IMR-90 (cell line): ENCODE results near the gene RNPEP. TPM values are rescaled to one million over a fixed set of nuclear protein-coding genes. Genes with fewer than 3 reads are reported as not detected.

Source experiments
- ATAC-seq: fragments of 200-7000 bp; cut with Tn5 transposase; 2 replicates; pipeline ENCODE4 v1.9.1; 2020; ENCODE audit warnings: low read depth, mild to moderate bottlenecking, moderate library complexity
- BruUV-seq: library from RNA; stranded (reverse); fragments of 400-500 nt; replicated peaks from 2 replicates; lab custom pipeline; 2021; lab: Mats Ljungman, UMichigan
- CTCF ChIA-PET: fragments of 300-600 bp; formaldehyde crosslinking; extraction: SDS; loops from one replicate; lab custom pipeline; 2021; ENCODE audit warnings: antibody characterized with exemption; lab: Yijun Ruan, JAX
- POLR2A ChIA-PET: fragments of 300-600 bp; sonication (Branson Sonifier 250); formaldehyde crosslinking; loops from one replicate; lab custom pipeline; 2022; ENCODE audit warnings: antibody characterized with exemption; ENCODE audit not compliant: unreplicated experiment; lab: Charles Lee
- DNase-seq: peaks from one replicate; pipeline ENCODE4 v3.0.0; 2013
- H2AFZ ChIP-seq: replicated peaks from 2 replicates; pipeline ENCODE3; 2013; ENCODE audit warnings: low read length, mild to moderate bottlenecking; ENCODE audit not compliant: poor library complexity
- H2AK5ac ChIP-seq: 2 replicates; pipeline ENCODE4 v1.6.1; 2013; ENCODE audit warnings: low read depth, low read length, inconsistent platforms
- H2AK9ac ChIP-seq: replicated peaks from 2 replicates; pipeline ENCODE3; 2013; ENCODE audit warnings: mild to moderate bottlenecking, low read depth, low read length, moderate library complexity; ENCODE audit not compliant: poor library complexity
- H2BK120ac ChIP-seq: 2 replicates; pipeline ENCODE4 v1.6.1; 2013; ENCODE audit warnings: low read depth, low read length, inconsistent platforms
- H2BK15ac ChIP-seq: 3 replicates; pipeline ENCODE4 v1.6.1; 2013; ENCODE audit warnings: low read depth, low read length, inconsistent platforms
- H2BK20ac ChIP-seq: 2 replicates; pipeline ENCODE4 v1.6.1; 2013; ENCODE audit warnings: low read depth, mild to moderate bottlenecking, inconsistent platforms, low read length, moderate library complexity
- H2BK5ac ChIP-seq: 2 replicates; pipeline ENCODE4 v1.6.1; 2013; ENCODE audit warnings: mild to moderate bottlenecking, low read depth, low read length, inconsistent platforms; ENCODE audit not compliant: poor library complexity, severe bottlenecking
- H3K14ac ChIP-seq: replicated peaks from 2 replicates; pipeline ENCODE4 v1.6.1; 2013; ENCODE audit warnings: low read depth, low read length, inconsistent platforms
- H3K18ac ChIP-seq: 2 replicates; pipeline ENCODE4 v1.6.1; 2013; ENCODE audit warnings: low read depth, low read length, control low read depth
- H3K23ac ChIP-seq: 2 replicates; pipeline ENCODE4 v1.6.1; 2013; ENCODE audit warnings: low read depth, low read length, inconsistent platforms
- H3K27ac ChIP-seq: 2 replicates; pipeline ENCODE4 v1.5.1; 2013; ENCODE audit warnings: mild to moderate bottlenecking, control low read depth, low read length; ENCODE audit not compliant: insufficient read depth
- H3K27me3 ChIP-seq: 2 replicates; pipeline ENCODE4 v1.6.1; 2013; ENCODE audit warnings: low read length; ENCODE audit not compliant: control insufficient read depth, insufficient read depth
- H3K36me3 ChIP-seq: 2 replicates; pipeline ENCODE4 v1.6.1; 2013; ENCODE audit warnings: low read length, mixed read lengths; ENCODE audit not compliant: control insufficient read depth, insufficient read depth
- H3K4ac ChIP-seq: 2 replicates; pipeline ENCODE4 v1.6.1; 2013; ENCODE audit warnings: low read depth, low read length, inconsistent platforms
- H3K4me1 ChIP-seq: 2 replicates; pipeline ENCODE4 v1.6.1; 2013; ENCODE audit warnings: low read length, mixed read lengths; ENCODE audit not compliant: control insufficient read depth, insufficient read depth
- H3K4me2 ChIP-seq: 2 replicates; pipeline ENCODE4 v1.6.1; 2013; ENCODE audit warnings: low read depth, mild to moderate bottlenecking, control low read depth, low read length, moderate library complexity
- H3K4me3 ChIP-seq: 2 replicates; pipeline ENCODE4 v1.5.1; 2013; ENCODE audit warnings: low read depth, mild to moderate bottlenecking, control low read depth, low read length, moderate library complexity; ENCODE audit not compliant: insufficient read depth
- H3K56ac ChIP-seq: 2 replicates; pipeline ENCODE4 v1.6.1; 2013; ENCODE audit warnings: low read length, inconsistent platforms; ENCODE audit not compliant: insufficient read depth; ENCODE audit errors: extremely low read depth
- H3K79me1 ChIP-seq, 2 experiments: 2 replicates each; pipeline ENCODE4 v1.6.1; 2013; ENCODE audit warnings: low read length in 2 of 2, inconsistent platforms in 1 of 2, low read depth in 1 of 2
- H3K9ac ChIP-seq: 2 replicates; pipeline ENCODE4 v1.6.1; 2013; ENCODE audit warnings: low read depth, low read length, control low read depth
- H3K9me1 ChIP-seq: 2 replicates; pipeline ENCODE4 v1.6.1; 2013; ENCODE audit warnings: low read length, inconsistent platforms; ENCODE audit not compliant: insufficient read depth
- H3K9me3 ChIP-seq: 2 replicates; pipeline ENCODE4 v1.6.1; 2013; ENCODE audit warnings: low read length; ENCODE audit not compliant: control insufficient read depth, insufficient read depth
- H4K20me1 ChIP-seq: 2 replicates; pipeline ENCODE4 v1.6.1; 2013; ENCODE audit warnings: low read length, inconsistent platforms; ENCODE audit not compliant: insufficient read depth
- H4K5ac ChIP-seq: 2 replicates; pipeline ENCODE4 v1.6.1; 2013; ENCODE audit warnings: mild to moderate bottlenecking, low read depth, low read length, control low read depth
- H4K8ac ChIP-seq, 2 experiments: 2 replicates each; pipeline ENCODE4 v1.6.1; 2013; ENCODE audit warnings: low read depth in 2 of 2, low read length in 2 of 2, control low read depth in 1 of 2, inconsistent platforms in 1 of 2
- H4K91ac ChIP-seq: 2 replicates; pipeline ENCODE4 v1.6.1; 2013; ENCODE audit warnings: low read depth, low read length, inconsistent platforms; ENCODE audit not compliant: insufficient read depth
- BHLHE40 ChIP-seq: fragments of 150-350 bp; IDR thresholded peaks from 2 replicates; pipeline ENCODE4 v1.6.1; 2016; ENCODE audit warnings: mild to moderate bottlenecking, low read depth, low read length
- CEBPB ChIP-seq: IDR thresholded peaks from 2 replicates; pipeline ENCODE4 v1.6.1; 2012; ENCODE audit warnings: low read depth, low read length, improper control_type of control experiment
- CHD1 ChIP-seq: IDR thresholded peaks from 2 replicates; pipeline ENCODE4 v1.6.1; 2012; ENCODE audit warnings: low read depth, low read length, improper control_type of control experiment
- CTCF ChIP-seq: conservative IDR thresholded peaks from 2 replicates; pipeline ENCODE4 v1.5.1; 2012; ENCODE audit warnings: mild to moderate bottlenecking, low read depth, low read length, improper control_type of control experiment
- ELK1 ChIP-seq: fragments of 150-350 bp; IDR thresholded peaks from 2 replicates; pipeline ENCODE4 v1.6.1; 2016; ENCODE audit warnings: low read depth, mild to moderate bottlenecking, low read length, moderate library complexity, borderline replicate concordance
- FOS ChIP-seq: fragments of 150-350 bp; IDR thresholded peaks from 2 replicates; pipeline ENCODE4 v1.6.1; 2016; ENCODE audit warnings: low read depth, low read length
- MAFK ChIP-seq: IDR thresholded peaks from 2 replicates; pipeline ENCODE4 v1.6.1; 2012; ENCODE audit warnings: low read depth, low read length, improper control_type of control experiment
- MAZ ChIP-seq: IDR thresholded peaks from 2 replicates; pipeline ENCODE4 v1.6.1; 2012; ENCODE audit warnings: low read depth, mild to moderate bottlenecking, low read length, improper control_type of control experiment, moderate library complexity, borderline replicate concordance
- POLR2A ChIP-seq: IDR thresholded peaks from 2 replicates; pipeline ENCODE4 v1.6.1; 2012; ENCODE audit warnings: mild to moderate bottlenecking, low read depth, low read length
- RAD21 ChIP-seq: IDR thresholded peaks from 2 replicates; pipeline ENCODE4 v1.6.1; 2012; ENCODE audit warnings: low read length, improper control_type of control experiment
- RCOR1 ChIP-seq: IDR thresholded peaks from 2 replicates; pipeline ENCODE4 v1.6.1; 2012; ENCODE audit warnings: mild to moderate bottlenecking, low read length, improper control_type of control experiment; ENCODE audit not compliant: insufficient replicate concordance
- WGBS, 2 experiments: methylation state at CpG; one replicate each; pipeline versions ENCODE4 v1.1.5 to v1.1.7; 2013; ENCODE audit warnings: missing lambda C conversion rate in 2 of 2; ENCODE audit not compliant: insufficient read length in 1 of 2; ENCODE audit errors: extremely low coverage in 2 of 2; 5-methylcytosine and 5-hydroxymethylcytosine counted together
- dilution Hi-C: fragments of 300-500 bp; cut with HindIII; formaldehyde crosslinking; loops from one replicate; pipeline ENCODE4 v1.14.3; 2018; ENCODE audit warnings: low sequenced_read_pairs; ENCODE audit not compliant: unreplicated experiment
- in situ Hi-C: fragments of 300-500 bp; cut with MboI; formaldehyde crosslinking; loops from 3 replicates; pipeline ENCODE4 v1.14.3; 2019; ENCODE audit warnings: low sequenced_read_pairs, inconsistent platforms, mixed read lengths
- intact Hi-C: fragments of 100-400 bp; cut with micrococcal nuclease; formaldehyde crosslinking; loops from 2 replicates; pipeline ENCODE4 v1.10.0; 2022
- polyA plus RNA-seq, 3 experiments: library from polyadenylated mRNA; depleted of rRNA; stranded (reverse); fragments of >200 nt; gene quantifications; 2 replicates each; pipeline ENCODE4 v1.2.3, GENCODE V29; 2012; ENCODE audit warnings: low replicate concordance in 1 of 3
- total RNA-seq: library from RNA; depleted of rRNA; stranded (reverse); fragments of >200 nt; gene quantifications from 2 replicates; pipeline ENCODE4 v1.2.3, GENCODE V29; 2012

Gene RNPEP
- total and polyA plus RNA-seq, 2 of the 4 experiments (the other 2 are of a cell fraction): 49.8 to 75.4 TPM

DNA sequence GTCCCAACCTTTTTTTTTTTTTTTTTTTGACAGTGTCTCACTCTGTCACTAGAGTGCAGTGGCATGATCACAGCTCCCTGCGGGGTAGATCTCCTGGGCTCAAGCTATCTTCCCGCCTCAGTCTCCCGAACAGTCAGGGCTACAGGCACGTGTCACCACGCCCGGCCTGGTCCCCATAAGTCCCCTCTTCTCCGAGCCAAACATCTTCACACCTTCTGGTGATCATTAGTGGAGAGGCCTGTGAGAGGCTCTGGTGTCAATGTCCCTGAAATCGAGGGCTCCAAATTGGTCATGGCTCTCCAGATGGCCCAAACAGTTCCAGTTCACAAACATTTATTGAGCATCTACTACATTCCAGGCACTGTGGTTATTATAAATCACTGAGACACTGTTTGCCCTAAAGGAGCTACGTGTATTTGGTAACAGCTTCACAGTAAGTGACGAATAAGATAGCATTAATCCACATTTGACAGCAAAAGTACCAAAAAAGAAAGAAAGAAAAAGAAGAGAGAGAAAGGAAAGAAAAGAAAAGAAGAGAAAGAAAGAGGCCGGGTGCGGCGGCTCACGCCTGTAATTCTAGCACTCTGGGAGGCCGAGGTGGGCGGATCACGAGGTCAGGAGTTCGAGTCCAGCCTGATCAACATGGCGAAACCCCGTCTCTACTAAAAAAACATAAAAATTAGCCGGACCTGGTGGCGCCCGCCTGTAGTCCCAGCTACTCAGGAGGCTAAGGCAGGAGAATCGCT lies 28.0 kb upstream of the RNPEP start (continued):
- TF ChIP-seq CHD1: no peak
- no peak for TF ChIP-seq MAFK
- TF ChIP-seq RCOR1: no peak

- Histone ChIP-seq H2BK20ac (no peak within 1 kb of the TSS), H3K18ac (peak within 1 kb of the TSS; percentile 39; the same call in 1 of the 2 replicates), H4K20me1 (no peaks in the 10 kb centered on the region), H3K9me3 (no peaks in the 10 kb centered on the region), H3K23ac (peak within 1 kb of the TSS; percentile 96), H3K14ac (peak within 1 kb of the TSS; percentile 96), H4K8ac (peak within 1 kb of the TSS; percentile 88 to 95), H3K4me3 (peak within 1 kb of the TSS; percentile 82), H3K56ac (peak within 1 kb of the TSS; percentile 86), H3K9ac (peak within 1 kb of the TSS; percentile 97), H2AFZ (peak within 1 kb of the TSS; percentile 95), H3K36me3 (peaks cover 11% of the 10 kb centered on the region; the same call in 1 of the 2 replicates), H3K27me3 (no peaks in the 10 kb centered on the region), H3K4me2 (peak within 1 kb of the TSS; percentile 86), H2AK9ac (peak within 1 kb of the TSS; percentile 94), H4K91ac (peak within 1 kb of the TSS; percentile 85), H3K9me1 (peaks cover 3% of the 10 kb centered on the region), H4K5ac (peak within 1 kb of the TSS; percentile 80), H3K27ac (peak within 1 kb of the TSS; percentile 93), H2BK5ac (peak within 1 kb of the TSS; percentile 90), H2AK5ac (peak within 1 kb of the TSS; percentile 96), H2BK120ac (peak within 1 kb of the TSS; percentile 74), H3K4ac (peak within 1 kb of the TSS; percentile 94), H3K79me1 (peaks cover 8 to 31% of the 10 kb centered on the region in 2 experiments), H2BK15ac (peak within 1 kb of the TSS; percentile 85; the same call in 1 of the 3 replicates), H3K4me1 (peaks cover 2% of the 10 kb centered on the region; the same call in 1 of the 2 replicates)
- POLR2A ChIA-PET: interaction anchor here (0.6 to 0.7 kb wide), 2 partner anchors 19 to 59 kb away, joined by 4 read pairs; no protein-coding TSS in a partner anchor
- peak; percentile 100 for ATAC-seq
- CTCF ChIA-PET: interaction anchor here (0.7 to 1.6 kb wide), 2 partner anchors 24 to 60 kb away, joined by 3 read pairs; no protein-coding TSS in a partner anchor
- BruUV-seq: no TSS peak
- intact Hi-C loops: loop anchor here (1.0 kb wide), 1 partner anchor 59 kb away; no protein-coding TSS in a partner anchor
- in situ Hi-C loops: loop anchor here (25.0 kb wide), 1 partner anchor 418 kb away; the partner anchor contains the start of gene NAV1
- dilution Hi-C loops: no loop called here
- peak; percentile 98 for DNase-seq
- 1% methylated on average over 24 of the region's 43 CpGs; no CpG with 5 or more reads in 1 of the 2 experiments for WGBS, 2 experiments
- TF ChIP-seq CTCF (no peak), CHD1 (0 out of 2 replicates have a peak, but pooled peaks have one; percentile 60), RAD21 (no peak; the same call in 1 of the 2 replicates), MAFK (no peak), CEBPB (no peak), FOS (peak; percentile 2; the same call in 1 of the 2 replicates), ELK1 (no peak), POLR2A (peak; percentile 97), MAZ (peak; percentile 87), BHLHE40 (no peak)
Observed at GRCh38 chr1:201955009-201955728, 27.3 kb upstream of the RNPEP start, which contains the start of gene TIMM17A. Gene TIMM17A (plus strand): TSS chr1:201955503. CDS start chr1:201955527, 24 bp downstream.
